Measurements from ENCODE around the gene RAP1GAP2. TPM values are rescaled to one million over a fixed set of nuclear protein-coding genes. Genes with fewer than 3 reads are reported as not detected.
"Not testable (repeated sequence)": the region's sequence is repeated elsewhere in the genome, so short reads cannot be mapped to it uniquely, and the experiment has no call there.

The RAP1GAP2 gene
- total RNA-seq, 1 donor from 2014 or later, result 8.6 TPM

GRCh38 chr17:3048727-3049471 lies 252.7 kb downstream of the RAP1GAP2 start:
- Histone ChIP-seq H3K4me2 (ENCODE audit: low read length) (peak overlapping the region; percentile 84), H2AFZ (ENCODE audit: low read depth, low read length) (peak overlapping the region; percentile 93), H3K36me3 (ENCODE audit: insufficient read depth, low read length) (no peaks in the 10 kb centered on the region), H3K4me3 (ENCODE audit: insufficient read depth, low read depth, low read length) (peak overlapping the region; percentile 70), H3K27ac (ENCODE audit: low read depth, low read length) (peak overlapping the region; percentile 10), H4K20me1 (ENCODE audit: insufficient read depth, low read length) (no peaks in the 10 kb centered on the region), H3K9ac (ENCODE audit: low read length) (peak overlapping the region; percentile 71), H3K9me3 (ENCODE audit: insufficient read depth, low read depth, low read length) (peaks cover 4% of the 10 kb centered on the region), H3K4me1 (ENCODE audit: insufficient read depth, low read length) (no peaks in the 10 kb centered on the region), H3K79me2 (ENCODE audit: insufficient read depth, low read length) (no peaks in the 10 kb centered on the region), H3K27me3 (ENCODE audit: insufficient read depth, low read length) (no peaks in the 10 kb centered on the region)
- H3K4me3 Mint-ChIP-seq (ENCODE audit: unreplicated experiment), result peak overlapping the region; percentile 89
- no peak for TF ChIP-seq EZH2 (IDR thresholded peaks at IDR 0.05; ENCODE audit: insufficient read depth, low read length)
- TF ChIP-seq CTCF (IDR thresholded peaks at IDR 0.05; ENCODE audit: insufficient read depth, low read depth, low read length), result peak; percentile 48
- H3K27me3 Mint-ChIP-seq (ENCODE audit: low read depth, unreplicated experiment), result peaks cover 5% of the 10 kb centered on the region
- DNase-seq (ENCODE audit: low read depth), result peak; percentile 93
- peak; percentile 79 for FAIRE-seq
- peaks cover 7% of the 10 kb centered on the region for H3K9me3 Mint-ChIP-seq (ENCODE audit: unreplicated experiment)
- no peaks in the 10 kb centered on the region for H3K4me1 Mint-ChIP-seq (ENCODE audit: low read depth, unreplicated experiment)
- H3K27ac Mint-ChIP-seq (ENCODE audit: unreplicated experiment), result no peak overlapping the region
- H3K36me3 Mint-ChIP-seq (ENCODE audit: low read depth, unreplicated experiment), result no peaks in the 10 kb centered on the region

- peak overlapping the region; percentile 89 for H3K4me3 Mint-ChIP-seq (ENCODE audit: unreplicated experiment)
- Histone ChIP-seq H3K27ac (ENCODE audit: low read depth, low read length) (no peak overlapping the region), H3K4me3 (ENCODE audit: insufficient read depth, low read depth, low read length) (peak overlapping the region; percentile 70), H3K27me3 (ENCODE audit: insufficient read depth, low read length) (no peaks in the 10 kb centered on the region), H2AFZ (ENCODE audit: low read depth, low read length) (peak overlapping the region; percentile 89), H3K36me3 (ENCODE audit: insufficient read depth, low read length) (no peaks in the 10 kb centered on the region), H3K4me1 (ENCODE audit: insufficient read depth, low read length) (no peaks in the 10 kb centered on the region), H4K20me1 (ENCODE audit: insufficient read depth, low read length) (no peaks in the 10 kb centered on the region), H3K9ac (ENCODE audit: low read length) (no peak overlapping the region), H3K79me2 (ENCODE audit: insufficient read depth, low read length) (no peaks in the 10 kb centered on the region), H3K9me3 (ENCODE audit: insufficient read depth, low read depth, low read length) (no peaks in the 10 kb centered on the region), H3K4me2 (ENCODE audit: low read length) (peak overlapping the region; percentile 84)
- no peaks in the 10 kb centered on the region for H3K36me3 Mint-ChIP-seq (ENCODE audit: low read depth, unreplicated experiment)
- no peak for FAIRE-seq
- H3K27ac Mint-ChIP-seq (ENCODE audit: unreplicated experiment), result no peak overlapping the region
- DNase-seq (ENCODE audit: low read depth), result peak; percentile 20
- no peaks in the 10 kb centered on the region for H3K4me1 Mint-ChIP-seq (ENCODE audit: low read depth, unreplicated experiment)
- peaks cover 3% of the 10 kb centered on the region for H3K9me3 Mint-ChIP-seq (ENCODE audit: unreplicated experiment)
- TF ChIP-seq CTCF (IDR thresholded peaks at IDR 0.05; ENCODE audit: insufficient read depth, low read depth, low read length), result no peak
- no peak for TF ChIP-seq EZH2 (IDR thresholded peaks at IDR 0.05; ENCODE audit: insufficient read depth, low read length)
- H3K27me3 Mint-ChIP-seq (ENCODE audit: low read depth, unreplicated experiment), result peaks cover 5% of the 10 kb centered on the region
These were observed 253.6 kb downstream of the RAP1GAP2 start for GRCh38 chr17:3049705-3050295.

GRCh38 chr17:3054868-3055267 lies 258.6 kb downstream of the RAP1GAP2 start:
- not testable (repeated sequence) for H4K20me1 ChIP-seq (ENCODE audit: insufficient read depth, low read length); H3K4me3 ChIP-seq (ENCODE audit: insufficient read depth, low read depth, low read length); H3K4me2 ChIP-seq (ENCODE audit: low read length); H3K79me2 ChIP-seq (ENCODE audit: insufficient read depth, low read length); DNase-seq (ENCODE audit: low read depth); H3K36me3 Mint-ChIP-seq (ENCODE audit: low read depth, unreplicated experiment); H2AFZ ChIP-seq (ENCODE audit: low read depth, low read length); H3K9ac ChIP-seq (ENCODE audit: low read length); FAIRE-seq; H3K27ac ChIP-seq (ENCODE audit: low read depth, low read length); H3K27me3 ChIP-seq (ENCODE audit: insufficient read depth, low read length); H3K9me3 ChIP-seq (ENCODE audit: insufficient read depth, low read depth, low read length); H3K36me3 ChIP-seq (ENCODE audit: insufficient read depth, low read length); H3K4me3 Mint-ChIP-seq (ENCODE audit: unreplicated experiment); H3K4me1 ChIP-seq (ENCODE audit: insufficient read depth, low read length); H3K27ac Mint-ChIP-seq (ENCODE audit: unreplicated experiment); H3K9me3 Mint-ChIP-seq (ENCODE audit: unreplicated experiment); H3K27me3 Mint-ChIP-seq (ENCODE audit: low read depth, unreplicated experiment); H3K4me1 Mint-ChIP-seq (ENCODE audit: low read depth, unreplicated experiment)

GRCh38 chr17:3062824-3063377 lies 266.7 kb downstream of the RAP1GAP2 start:
- not testable (repeated sequence) for H3K27ac Mint-ChIP-seq (ENCODE audit: unreplicated experiment); H3K36me3 Mint-ChIP-seq (ENCODE audit: low read depth, unreplicated experiment); H3K27me3 ChIP-seq (ENCODE audit: insufficient read depth, low read length); H3K4me3 Mint-ChIP-seq (ENCODE audit: unreplicated experiment); H3K4me1 Mint-ChIP-seq (ENCODE audit: low read depth, unreplicated experiment); H3K27me3 Mint-ChIP-seq (ENCODE audit: low read depth, unreplicated experiment); H4K20me1 ChIP-seq (ENCODE audit: insufficient read depth, low read length); H3K9ac ChIP-seq (ENCODE audit: low read length); H3K4me1 ChIP-seq (ENCODE audit: insufficient read depth, low read length); H3K27ac ChIP-seq (ENCODE audit: low read depth, low read length); H3K9me3 ChIP-seq (ENCODE audit: insufficient read depth, low read depth, low read length); H3K4me3 ChIP-seq (ENCODE audit: insufficient read depth, low read depth, low read length); H3K79me2 ChIP-seq (ENCODE audit: insufficient read depth, low read length); H3K4me2 ChIP-seq (ENCODE audit: low read length); H3K9me3 Mint-ChIP-seq (ENCODE audit: unreplicated experiment); DNase-seq (ENCODE audit: low read depth); FAIRE-seq; H3K36me3 ChIP-seq (ENCODE audit: insufficient read depth, low read length); H2AFZ ChIP-seq (ENCODE audit: low read depth, low read length)
